HG03439 (cell line): Measurements from ENCODE around the gene CTLA4.

ENCODE experiments used
- ATAC-seq: cut with Tn5 transposase; IDR thresholded peaks from one replicate; pipeline ENCODE4 v1.9.1; 2021; ENCODE audit warnings: mild to moderate bottlenecking, moderate library complexity; ENCODE audit not compliant: unreplicated experiment

Gene CTLA4

DNA sequence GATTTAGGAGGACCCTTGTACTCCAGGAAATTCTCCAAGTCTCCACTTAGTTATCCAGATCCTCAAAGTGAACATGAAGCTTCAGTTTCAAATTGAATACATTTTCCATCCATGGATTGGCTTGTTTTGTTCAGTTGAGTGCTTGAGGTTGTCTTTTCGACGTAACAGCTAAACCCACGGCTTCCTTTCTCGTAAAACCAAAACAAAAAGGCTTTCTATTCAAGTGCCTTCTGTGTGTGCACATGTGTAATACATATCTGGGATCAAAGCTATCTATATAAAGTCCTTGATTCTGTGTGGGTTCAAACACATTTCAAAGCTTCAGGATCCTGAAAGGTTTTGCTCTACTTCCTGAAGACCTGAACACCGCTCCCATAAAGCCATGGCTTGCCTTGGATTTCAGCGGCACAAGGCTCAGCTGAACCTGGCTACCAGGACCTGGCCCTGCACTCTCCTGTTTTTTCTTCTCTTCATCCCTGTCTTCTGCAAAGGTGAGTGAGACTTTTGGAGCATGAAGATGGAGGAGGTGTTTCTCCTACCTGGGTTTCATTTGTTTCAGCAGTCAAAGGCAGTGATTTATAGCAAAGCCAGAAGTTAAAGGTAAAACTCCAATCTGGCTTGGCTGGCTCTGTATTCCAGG, at the start of gene CTLA4:
Gene CTLA4, plus strand, starts transcription at position 211 of the 640 bp plus-strand sequence. Its CDS starts 172 bp downstream, at position 383.
- ATAC-seq: no peak

- ATAC-seq: no peak
These were observed 48.9 kb upstream of the CTLA4 start for GRCh38 chr2:203818656-203819055.

DNA sequence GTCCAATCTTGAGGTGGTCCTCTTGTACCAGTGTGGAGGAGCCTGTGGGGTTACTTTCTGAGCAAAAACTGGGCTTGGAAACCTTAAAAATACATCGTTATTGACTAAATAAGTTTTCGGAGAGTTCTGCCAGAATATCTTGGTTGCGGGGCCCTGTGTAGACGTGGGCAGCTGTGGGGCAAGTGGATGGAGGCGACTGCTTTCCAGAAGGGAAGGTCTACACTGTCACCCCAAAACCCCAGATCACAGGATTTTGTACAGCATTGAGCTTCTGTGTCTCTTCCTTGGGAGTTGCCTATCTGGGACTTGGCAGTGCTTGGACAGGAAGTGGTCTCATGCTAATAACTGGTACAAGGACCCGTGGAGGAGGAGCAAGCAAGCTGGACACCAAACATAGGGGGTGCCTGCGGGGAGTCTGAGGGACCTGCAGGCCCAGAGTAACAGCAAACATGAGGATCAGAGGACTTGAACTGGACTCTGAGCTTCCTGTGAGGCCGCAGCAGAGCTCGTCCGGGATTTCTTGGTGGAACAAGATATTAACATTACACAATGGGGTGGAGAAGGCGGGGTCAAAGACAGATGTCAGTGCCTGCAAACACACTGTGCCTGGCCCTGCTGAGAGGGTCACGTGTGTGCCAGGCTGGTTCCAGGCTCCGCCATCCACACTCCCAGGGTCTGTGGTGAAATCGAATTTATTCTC, 48.0 kb upstream of the CTLA4 start:
- ATAC-seq: no peak

DNA sequence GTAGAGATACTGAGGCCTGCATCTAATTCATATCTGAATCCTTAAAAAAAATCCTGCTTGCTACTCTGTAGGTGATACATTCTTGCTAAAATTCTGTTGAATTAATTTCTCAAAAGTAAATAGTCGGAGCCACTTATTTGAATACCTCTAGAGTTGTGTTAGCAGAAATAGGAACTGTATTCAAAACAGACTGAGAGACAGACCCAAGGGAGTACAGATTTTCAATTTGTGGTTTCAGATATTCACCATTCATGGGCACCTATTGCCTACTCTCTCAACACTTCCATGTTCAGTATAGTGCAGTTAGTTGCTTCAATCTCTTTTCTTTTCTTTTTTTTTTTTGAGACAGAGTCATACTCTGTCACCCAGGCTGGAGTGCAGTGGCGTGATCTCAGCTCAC, 46.6 kb upstream of the CTLA4 start:
- peak; percentile 97 for ATAC-seq

DNA sequence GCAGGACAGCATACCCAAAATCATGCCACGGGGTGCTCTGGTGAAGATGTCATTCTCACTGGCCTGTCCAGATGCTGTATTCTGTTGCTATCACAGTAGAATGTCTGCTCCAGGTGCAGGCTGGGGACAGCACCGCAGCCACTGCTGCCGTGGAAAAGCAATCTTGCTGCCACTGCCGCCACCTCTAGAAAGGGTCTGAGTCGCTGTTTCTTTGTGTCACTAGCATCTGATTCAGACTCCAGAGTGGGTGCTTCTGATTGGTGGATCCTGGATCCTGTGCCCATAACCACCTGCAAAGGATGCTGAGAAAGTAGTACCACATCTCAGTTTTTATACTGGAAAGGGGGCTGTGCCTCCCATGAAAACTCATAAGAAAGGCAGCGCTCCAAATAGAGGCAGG, 45.3 kb upstream of the CTLA4 start:
- no peak for ATAC-seq

DNA sequence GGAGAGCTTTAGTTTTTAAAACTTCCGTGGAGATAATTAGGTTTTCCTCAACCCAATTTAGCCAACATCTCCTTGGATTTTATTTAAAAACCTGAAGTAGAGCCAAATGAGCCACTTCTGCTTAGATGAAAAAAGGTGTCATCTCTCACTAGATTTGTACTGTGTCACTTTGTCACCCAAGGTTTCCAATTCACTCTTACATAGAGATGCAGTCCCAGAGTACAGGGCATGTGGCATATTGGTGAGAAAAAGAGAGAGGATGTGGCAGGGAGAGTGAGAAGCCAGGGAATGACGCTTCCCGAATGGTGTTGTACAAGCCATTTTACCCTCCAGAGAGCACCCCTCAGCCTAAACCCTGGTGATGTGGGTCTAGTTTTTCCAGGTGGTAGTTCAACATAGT, 44.4 kb upstream of the CTLA4 start:
- ATAC-seq: no peak

DNA sequence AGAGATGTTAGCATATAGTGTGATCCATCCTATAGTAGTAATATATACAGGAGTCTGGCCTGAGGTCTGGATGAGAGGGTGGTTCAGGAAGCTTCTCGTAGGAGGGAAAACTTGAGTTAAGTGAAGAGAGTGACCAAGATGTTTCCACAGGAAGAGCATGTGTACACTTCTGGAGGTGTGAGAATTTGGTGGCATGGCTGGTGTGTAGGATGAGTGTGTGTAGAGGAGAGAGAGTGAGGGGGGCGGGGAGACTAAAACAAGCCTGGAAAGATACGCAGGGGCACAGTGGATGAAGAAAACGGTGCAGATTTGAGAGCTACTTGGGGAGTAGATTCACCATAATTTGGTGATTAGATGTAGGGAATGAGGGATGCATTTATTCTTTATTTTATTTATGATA, 43.5 kb upstream of the CTLA4 start:
- ATAC-seq: no peak

DNA sequence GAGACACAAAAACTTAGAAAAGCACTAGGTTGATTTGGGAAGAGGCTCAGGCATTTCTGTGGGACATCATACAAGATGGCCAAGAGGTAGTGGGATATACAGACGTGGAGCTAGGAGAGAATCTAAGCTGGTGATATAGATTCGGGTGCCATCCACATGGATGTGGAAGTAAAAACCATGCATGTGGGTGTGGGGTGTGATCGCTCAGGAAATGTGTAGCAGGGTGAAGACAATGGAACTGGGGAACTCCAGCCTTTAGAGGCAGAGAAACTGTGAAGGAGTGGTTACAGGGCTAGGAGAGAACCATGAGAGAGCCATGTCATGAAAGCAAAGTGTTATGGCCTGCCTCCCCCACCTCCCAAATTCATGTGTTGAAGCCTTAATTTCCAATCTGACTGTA, 43.0 kb upstream of the CTLA4 start:
- no peak for ATAC-seq

DNA sequence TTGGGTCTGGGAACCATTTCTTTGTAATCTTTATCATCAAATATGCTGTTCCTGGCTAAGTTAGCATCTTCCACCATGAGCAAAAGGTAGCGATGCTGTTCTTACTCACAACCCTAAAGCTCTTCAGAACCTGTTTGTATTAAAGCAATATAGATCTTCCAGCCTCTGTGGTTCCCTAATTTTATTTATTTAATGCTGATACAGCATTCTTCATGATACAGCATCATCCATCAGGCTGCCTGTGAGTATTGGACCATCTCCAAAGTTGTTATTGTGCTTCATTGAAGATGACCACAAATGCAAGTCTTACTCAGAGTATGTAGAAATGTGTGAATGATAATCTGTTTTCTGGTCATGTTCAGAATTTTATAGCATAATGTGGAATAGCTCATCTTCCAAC, 40.9 kb upstream of the CTLA4 start:
- ATAC-seq: no peak

GRCh38 chr2:203830304-203831055, 37.1 kb upstream of the CTLA4 start:
- ATAC-seq: no peak

DNA sequence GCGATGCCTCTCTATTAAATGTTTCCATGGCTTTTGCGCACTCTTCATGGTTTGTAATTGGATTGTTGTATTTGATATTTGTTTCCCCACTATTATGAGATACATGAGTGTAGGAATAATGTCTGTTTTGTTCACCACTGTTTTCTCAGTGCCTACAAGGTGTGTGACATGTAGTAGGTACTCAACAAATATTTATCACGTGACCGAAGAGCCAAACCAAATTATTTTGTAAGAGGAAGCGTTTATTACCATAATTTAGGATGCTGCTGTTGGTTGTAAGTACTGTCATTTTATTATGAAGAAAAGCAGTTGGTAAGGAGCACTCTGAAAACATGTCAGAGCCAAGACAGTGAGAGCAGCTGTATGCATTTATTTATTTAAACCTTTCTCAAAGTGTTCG, 32.2 kb upstream of the CTLA4 start:
- ATAC-seq: no peak

DNA sequence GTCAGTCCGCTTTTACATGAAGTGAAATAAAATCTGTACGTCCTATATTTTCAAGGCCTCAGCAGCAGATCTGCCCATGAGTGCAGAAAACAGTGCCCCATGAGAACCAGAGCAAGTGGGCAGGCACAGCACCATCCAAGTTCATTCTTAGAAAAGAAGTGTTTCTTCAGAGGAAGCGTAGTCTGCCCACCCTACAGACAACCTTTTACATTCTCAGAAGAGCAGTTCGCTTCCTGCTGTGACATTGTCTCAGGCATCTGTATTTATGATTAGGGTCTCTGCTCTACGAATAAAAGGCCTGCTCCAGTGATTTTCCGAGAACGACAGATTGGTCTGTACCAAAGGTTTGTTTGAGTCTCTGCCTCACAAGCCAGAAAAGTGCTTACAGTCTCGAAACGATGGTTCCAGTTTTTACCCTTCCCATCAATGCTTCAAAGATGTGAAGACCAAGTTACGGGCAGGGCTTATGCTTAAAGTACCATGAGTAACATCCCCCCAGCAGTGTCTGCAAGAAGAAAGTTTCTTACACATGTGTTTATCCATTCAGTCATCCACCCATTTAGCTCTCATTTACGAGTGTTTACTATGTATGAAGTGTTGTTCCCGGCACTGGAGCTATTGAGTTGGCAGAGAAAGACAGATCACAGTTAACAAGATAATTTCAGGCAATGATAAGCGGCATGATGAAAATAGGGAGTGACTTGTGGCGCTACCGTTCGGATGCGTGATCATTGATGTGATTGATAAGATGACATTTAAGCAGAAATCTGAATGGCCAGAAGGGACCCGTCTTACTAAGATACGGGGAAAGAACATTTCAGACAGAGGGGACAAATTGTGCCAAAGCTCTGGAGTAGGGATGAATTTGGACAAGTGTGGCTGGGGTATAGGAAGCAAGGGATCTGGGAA, 31.4 kb upstream of the CTLA4 start:
- no peak for ATAC-seq

DNA sequence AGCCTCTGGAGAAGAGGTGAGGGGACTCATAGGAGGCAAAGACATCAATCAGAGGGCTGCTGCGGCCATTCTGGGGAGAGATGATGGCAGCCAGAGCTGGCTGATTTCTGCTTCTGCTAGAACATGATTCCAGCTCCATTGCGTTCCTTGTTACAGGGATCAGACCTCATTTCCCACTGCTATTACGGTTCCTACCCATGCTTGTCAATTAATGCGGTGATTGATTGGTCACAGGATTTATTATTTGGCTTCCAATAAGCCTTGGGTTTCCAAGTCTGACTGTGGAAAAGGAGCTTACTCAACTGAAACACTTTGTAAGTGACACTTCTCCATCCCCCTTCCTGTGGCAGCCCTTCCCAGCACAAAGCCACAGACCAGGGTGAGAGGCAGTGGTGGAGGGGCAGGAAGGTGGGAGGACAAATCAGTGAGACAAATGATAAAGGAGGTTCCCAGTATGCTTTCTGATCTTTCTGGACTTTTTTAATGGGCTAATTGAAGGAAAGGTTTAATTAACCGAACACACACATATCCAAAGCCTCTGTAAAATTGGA, 26.8 kb upstream of the CTLA4 start:
- ATAC-seq: no peak

GRCh38 chr2:203841654-203842053, 25.9 kb upstream of the CTLA4 start:
- no peak for ATAC-seq

- ATAC-seq: no peak
These were observed 25.2 kb upstream of the CTLA4 start for GRCh38 chr2:203842373-203842772.

GRCh38 chr2:203846490-203847105, 21.0 kb upstream of the CTLA4 start:
- ATAC-seq: no peak

DNA sequence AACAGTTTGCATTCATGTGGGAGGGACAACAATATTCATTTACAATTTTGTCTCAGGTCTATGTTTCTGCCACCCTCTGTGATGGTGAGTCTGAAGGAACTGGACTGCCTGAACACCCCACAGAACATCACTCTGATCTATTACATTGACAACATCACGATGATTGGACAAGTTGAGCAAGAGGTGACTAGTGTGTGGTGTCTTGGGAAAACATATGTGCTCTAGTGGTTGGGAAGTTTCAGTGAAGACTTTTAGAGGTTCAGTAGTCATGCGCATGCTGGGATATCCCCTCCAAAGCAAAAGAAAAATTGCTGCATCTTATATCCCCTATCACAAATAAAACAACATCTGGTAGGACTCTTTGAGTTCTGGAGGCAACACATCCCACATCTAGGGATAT, 18.6 kb upstream of the CTLA4 start:
- no peak for ATAC-seq

- ATAC-seq: no peak
These were observed 14.8 kb upstream of the CTLA4 start for GRCh38 chr2:203852760-203853159.

GRCh38 chr2:203853271-203853670, 14.3 kb upstream of the CTLA4 start:
- no peak for ATAC-seq

DNA sequence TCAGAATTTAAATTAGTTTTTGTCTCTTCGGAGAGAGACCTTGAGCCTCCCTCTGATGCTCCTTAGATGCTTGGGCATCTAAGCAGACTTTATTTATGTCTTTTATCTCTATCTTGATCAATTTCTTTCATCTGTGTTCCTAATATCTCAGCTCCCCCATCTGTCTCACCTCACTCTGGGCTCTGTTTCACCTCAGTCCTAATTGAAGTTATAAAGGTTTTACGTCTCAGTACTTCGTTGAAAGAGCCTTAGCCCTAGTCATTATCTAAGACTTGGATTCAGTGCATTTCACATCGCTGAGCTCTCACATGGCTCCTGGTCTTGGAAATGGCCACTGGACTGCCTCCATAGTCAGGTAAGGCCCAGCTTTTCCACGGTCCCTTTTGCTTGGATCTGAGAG, 13.8 kb upstream of the CTLA4 start:
- no peak for ATAC-seq
